GM13976 (cell line): ENCODE measurements around the gene RNF214.

Source experiments
- DNase-seq: peaks from one replicate; pipeline ENCODE4 v3.0.0; 2012; ENCODE audit warnings: low spot score
- in situ Hi-C: fragments of 300-500 bp; cut with MboI; formaldehyde crosslinking; loops from one replicate; pipeline ENCODE4 v1.12.0; 2022; ENCODE audit warnings: low sequenced_read_pairs, mixed read lengths, inconsistent platforms; ENCODE audit not compliant: unreplicated experiment
- TF ChIP-seq, protein P1 (sequence below): IDR thresholded peaks from 2 replicates; pipeline ENCODE4 v1.5.1; 2012; ENCODE audit warnings: borderline replicate concordance, mild to moderate bottlenecking; ENCODE audit not compliant: insufficient read depth; ENCODE audit errors: extremely low read depth, missing control alignments, control extremely low read depth

The RNF214 gene

DNA sequence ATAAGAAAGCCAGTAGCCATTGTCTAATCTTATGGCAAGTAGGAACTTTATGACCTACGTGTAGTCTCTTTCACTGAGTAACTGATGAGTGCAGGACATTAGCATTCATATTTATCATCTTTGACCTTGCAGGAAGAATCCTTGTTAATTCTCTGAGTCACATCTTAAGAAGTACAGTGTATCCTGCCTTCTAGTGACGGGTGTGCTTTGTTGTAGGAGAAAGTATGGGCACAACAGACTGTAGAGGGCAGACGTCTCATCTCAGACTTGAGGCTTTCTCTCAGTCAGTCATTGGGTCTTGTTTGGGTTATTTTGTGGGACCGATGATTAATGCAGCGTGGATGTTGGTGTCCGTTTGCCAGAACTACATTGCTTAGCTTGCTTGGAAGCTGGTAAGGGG, 6.8 kb downstream of the RNF214 start:
- in situ Hi-C loops, result no loop called here
- TF ChIP-seq, protein P1, sequence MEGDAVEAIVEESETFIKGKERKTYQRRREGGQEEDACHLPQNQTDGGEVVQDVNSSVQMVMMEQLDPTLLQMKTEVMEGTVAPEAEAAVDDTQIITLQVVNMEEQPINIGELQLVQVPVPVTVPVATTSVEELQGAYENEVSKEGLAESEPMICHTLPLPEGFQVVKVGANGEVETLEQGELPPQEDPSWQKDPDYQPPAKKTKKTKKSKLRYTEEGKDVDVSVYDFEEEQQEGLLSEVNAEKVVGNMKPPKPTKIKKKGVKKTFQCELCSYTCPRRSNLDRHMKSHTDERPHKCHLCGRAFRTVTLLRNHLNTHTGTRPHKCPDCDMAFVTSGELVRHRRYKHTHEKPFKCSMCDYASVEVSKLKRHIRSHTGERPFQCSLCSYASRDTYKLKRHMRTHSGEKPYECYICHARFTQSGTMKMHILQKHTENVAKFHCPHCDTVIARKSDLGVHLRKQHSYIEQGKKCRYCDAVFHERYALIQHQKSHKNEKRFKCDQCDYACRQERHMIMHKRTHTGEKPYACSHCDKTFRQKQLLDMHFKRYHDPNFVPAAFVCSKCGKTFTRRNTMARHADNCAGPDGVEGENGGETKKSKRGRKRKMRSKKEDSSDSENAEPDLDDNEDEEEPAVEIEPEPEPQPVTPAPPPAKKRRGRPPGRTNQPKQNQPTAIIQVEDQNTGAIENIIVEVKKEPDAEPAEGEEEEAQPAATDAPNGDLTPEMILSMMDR, result no peak
- DNase-seq, result no peak

DNA sequence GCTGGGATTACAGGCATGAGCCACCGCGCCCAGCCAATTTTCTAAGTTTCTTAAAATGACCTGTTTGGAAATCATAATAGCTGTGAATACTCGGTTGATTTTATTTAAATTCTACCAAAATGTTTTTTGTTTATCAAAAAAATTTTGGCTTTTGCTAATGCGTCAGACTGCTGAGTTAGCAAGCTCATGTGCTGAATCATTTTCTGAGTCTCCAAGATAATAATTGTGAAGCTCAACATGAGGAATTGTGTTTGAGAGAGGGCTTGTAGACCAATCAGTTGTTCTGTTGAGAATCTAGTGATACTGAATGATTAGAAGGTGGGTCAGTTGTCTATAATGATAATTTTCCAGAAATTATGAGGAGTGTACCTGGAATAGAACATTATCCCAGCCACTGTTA, 15.9 kb downstream of the RNF214 start:
- in situ Hi-C loops, result no loop called here

DNA sequence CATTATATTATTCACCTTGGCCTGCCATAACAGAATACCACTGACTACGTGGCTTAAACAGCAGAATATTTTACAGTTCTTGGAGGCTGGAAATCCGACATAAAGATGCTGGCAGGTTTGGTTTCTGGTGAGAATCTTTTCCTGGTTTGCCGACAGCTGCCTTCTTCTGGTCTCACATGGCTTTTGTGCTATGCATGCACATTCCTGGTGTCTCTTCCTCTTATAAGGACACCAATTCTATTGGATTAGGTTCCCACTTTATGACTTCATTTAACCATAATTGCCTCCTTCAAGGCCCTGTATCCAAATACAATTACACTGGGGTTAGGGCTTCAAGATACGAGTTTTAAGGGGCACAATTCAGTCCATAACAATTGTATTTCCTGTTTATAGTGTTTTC, 17.1 kb downstream of the RNF214 start:
- TF ChIP-seq, protein P1, result no peak
- DNase-seq, result no peak
- in situ Hi-C loops, result no loop called here

More for the DNA sequence above, 15.9 kb downstream of the RNF214 start:
- DNase-seq, result no peak
- TF ChIP-seq, protein P1, result no peak

GRCh38 chr11:117251506-117251905, 19.0 kb downstream of the RNF214 start:
- no peak for DNase-seq
- TF ChIP-seq, protein P1, result no peak
- in situ Hi-C loops, result no loop called here

- in situ Hi-C loops, result no loop called here
- TF ChIP-seq, protein P1, result no peak
- no peak for DNase-seq
These were observed 23.5 kb downstream of the RNF214 start for GRCh38 chr11:117255966-117256365.

- TF ChIP-seq, protein P1, result no peak
- in situ Hi-C loops, result no loop called here
These were observed 24.1 kb downstream of the RNF214 start for GRCh38 chr11:117256573-117256972.

GRCh38 chr11:117258576-117258975, 26.1 kb downstream of the RNF214 start:
- DNase-seq, result no peak
- TF ChIP-seq, protein P1, result no peak
- in situ Hi-C loops, result no loop called here

More at GRCh38 chr11:117256573-117256972, 24.1 kb downstream of the RNF214 start:
- DNase-seq, result no peak
